ENCODE measurements around the gene CASZ1.

- TF ChIP-seq CTCF (IDR thresholded peaks at IDR 0.05) (no peak), POLR2A (IDR thresholded peaks at IDR 0.05) (no peak)
Measured at GRCh38 chr1:10596780-10597179, 199.7 kb downstream of the CASZ1 start.

Measured in thyroid gland (tissue), 4 donors.